ENCODE measurements around the gene ENTPD2. TPM values are rescaled to one million over a fixed set of nuclear protein-coding genes. Genes with fewer than 3 reads are reported as not detected.

The ENTPD2 gene
- total and polyA plus RNA-seq, 10 of the 15 experiments (the other 5 are each of a cell fraction or from before 2014, with no cell fraction given) = 0.15 to 1.8 (median 0.65) TPM; not detected in 2

- TF ChIP-seq PRDM15 (CRISPR knock-in tag; IDR thresholded peaks at IDR 0.05) (no peak), TAF1 (IDR thresholded peaks at IDR 0.05; ENCODE audit: borderline replicate concordance, low read depth, low read length) (no peak), FOXK2 (IDR thresholded peaks at IDR 0.05) (no peak), SP1 (IDR thresholded peaks at IDR 0.05; ENCODE audit: low read depth, low read length) (no peak)
These were observed 33.8 kb downstream of the ENTPD2 start (continued) for GRCh38 chr9:137019891-137020683.

GRCh38 chr9:137018761-137019559, 34.9 kb downstream of the ENTPD2 start:
- no peak overlapping the region for H3K9ac ChIP-seq (ENCODE audit: control insufficient read depth, insufficient read depth, low read length)
- no peak overlapping the region for H3K27ac ChIP-seq (ENCODE audit: control insufficient read depth, insufficient read depth)
- TF ChIP-seq BCL11A (IDR thresholded peaks at IDR 0.05; ENCODE audit: low read depth, low read length) (no peak), KDM1A (IDR thresholded peaks at IDR 0.05; ENCODE audit: borderline replicate concordance) (no peak), RFX5 (IDR thresholded peaks at IDR 0.05; ENCODE audit: low read depth, low read length) (no peak)
- ChIA-PET RAD21 (ENCODE audit: unreplicated experiment) (no interaction called here), POLR2A (interaction anchor here (0.6 to 1.3 kb wide), 2 partner anchors 12 to 26 kb away, joined by 3 to 4 read pairs; no protein-coding TSS in a partner anchor), SMC1A (ENCODE audit: uncharacterized antibody, unreplicated experiment) (no interaction called here), CTCF (interaction anchor here (0.6 to 1.5 kb wide), 3 partner anchors 16 to 210 kb away, joined by 4 to 7 read pairs (median 5); no protein-coding TSS in a partner anchor)
- in situ Hi-C loops (cut with MboI) (no loop called here), intact Hi-C loops (cut with micrococcal nuclease; ENCODE audit: unreplicated experiment) (no loop called here)
- ATAC-seq (no peak), DNase-seq (ENCODE audit: low read depth, low spot score) (no peak), FAIRE-seq (no peak)
- no peaks in the 10 kb centered on the region for H3K27me3 ChIP-seq (replicated peaks in 1 of 2; ENCODE audit: control insufficient read depth in 2 of 2, insufficient read depth in 2 of 2, low read length in 1 of 2)
- no peaks in the 10 kb centered on the region for H3K36me3 ChIP-seq (ENCODE audit: control insufficient read depth in 2 of 2, insufficient read depth in 2 of 2, low read length in 1 of 2)
- no peak overlapping the region for H3K4me3 ChIP-seq
- no TSS peak for BruUV-seq (replicated peaks)
- H3K4me2 ChIP-seq (ENCODE audit: control insufficient read depth, insufficient read depth) = no peak overlapping the region
- H2AFZ ChIP-seq (ENCODE audit: control insufficient read depth, low read depth, low read length) = no peak overlapping the region
- no peaks in the 10 kb centered on the region; the same call in 2 of the 3 replicates for H3K9me3 ChIP-seq (replicated peaks; ENCODE audit: control insufficient read depth, insufficient read depth, low read length)
- H4K20me1 ChIP-seq (ENCODE audit: control insufficient read depth, insufficient read depth) = no peaks in the 10 kb centered on the region
- 53% methylated on average over 33 of the region's 36 CpGs for WGBS (ENCODE audit: insufficient coverage, insufficient replicate concordance, low lambda C conversion rate, missing lambda C conversion rate)
- no peaks in the 10 kb centered on the region for H3K4me1 ChIP-seq (ENCODE audit: control insufficient read depth, insufficient read depth, low read length)
- no peaks in the 10 kb centered on the region for H3K79me2 ChIP-seq (ENCODE audit: control insufficient read depth, insufficient read depth, low read length)
